HL-60 (cell line): ENCODE measurements around the gene STARD7.

Source experiments
- GABPA ChIP-seq: IDR thresholded peaks from 2 replicates; pipeline ENCODE4 v1.6.1; 2012; ENCODE audit warnings: low read depth
- POLR2AphosphoS5 ChIP-seq: IDR thresholded peaks from 2 replicates; pipeline ENCODE4 v1.6.1; 2012; ENCODE audit warnings: low read depth
- TF ChIP-seq, protein P1 (sequence below): IDR thresholded peaks from one replicate; pipeline ENCODE4 v1.5.1; 2011; ENCODE audit warnings: low read length, control low read depth, inconsistent platforms; ENCODE audit not compliant: insufficient read depth
- TF ChIP-seq, protein P2 (sequence below): IDR thresholded peaks from 2 replicates; pipeline ENCODE4 v1.6.1; 2012; ENCODE audit warnings: low read depth; ENCODE audit not compliant: insufficient replicate concordance

DNA sequence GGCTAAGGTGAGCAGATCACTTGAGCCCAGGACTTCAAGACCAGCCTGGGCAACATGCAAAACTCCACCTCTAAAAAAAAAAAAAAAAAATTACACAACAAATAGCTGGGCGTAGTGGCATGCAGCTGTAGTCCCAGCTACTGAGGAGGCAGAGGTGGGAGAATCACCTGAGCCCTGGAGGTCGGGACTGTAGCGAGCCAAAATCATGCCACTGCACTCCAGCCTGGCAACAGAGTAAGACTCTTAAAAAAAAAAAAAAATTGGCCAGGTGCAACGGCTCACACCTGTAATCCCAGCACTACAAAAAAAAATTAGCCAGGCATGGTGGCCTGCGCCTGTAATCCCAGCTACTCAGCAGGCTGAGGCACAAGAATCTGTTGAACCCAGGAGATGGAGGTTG lies 7.3 kb downstream of the STARD7 start:
- TF ChIP-seq, protein P1, sequence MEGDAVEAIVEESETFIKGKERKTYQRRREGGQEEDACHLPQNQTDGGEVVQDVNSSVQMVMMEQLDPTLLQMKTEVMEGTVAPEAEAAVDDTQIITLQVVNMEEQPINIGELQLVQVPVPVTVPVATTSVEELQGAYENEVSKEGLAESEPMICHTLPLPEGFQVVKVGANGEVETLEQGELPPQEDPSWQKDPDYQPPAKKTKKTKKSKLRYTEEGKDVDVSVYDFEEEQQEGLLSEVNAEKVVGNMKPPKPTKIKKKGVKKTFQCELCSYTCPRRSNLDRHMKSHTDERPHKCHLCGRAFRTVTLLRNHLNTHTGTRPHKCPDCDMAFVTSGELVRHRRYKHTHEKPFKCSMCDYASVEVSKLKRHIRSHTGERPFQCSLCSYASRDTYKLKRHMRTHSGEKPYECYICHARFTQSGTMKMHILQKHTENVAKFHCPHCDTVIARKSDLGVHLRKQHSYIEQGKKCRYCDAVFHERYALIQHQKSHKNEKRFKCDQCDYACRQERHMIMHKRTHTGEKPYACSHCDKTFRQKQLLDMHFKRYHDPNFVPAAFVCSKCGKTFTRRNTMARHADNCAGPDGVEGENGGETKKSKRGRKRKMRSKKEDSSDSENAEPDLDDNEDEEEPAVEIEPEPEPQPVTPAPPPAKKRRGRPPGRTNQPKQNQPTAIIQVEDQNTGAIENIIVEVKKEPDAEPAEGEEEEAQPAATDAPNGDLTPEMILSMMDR = no peak
- TF ChIP-seq POLR2AphosphoS5 (no peak), GABPA (no peak)
- TF ChIP-seq, protein P2, sequence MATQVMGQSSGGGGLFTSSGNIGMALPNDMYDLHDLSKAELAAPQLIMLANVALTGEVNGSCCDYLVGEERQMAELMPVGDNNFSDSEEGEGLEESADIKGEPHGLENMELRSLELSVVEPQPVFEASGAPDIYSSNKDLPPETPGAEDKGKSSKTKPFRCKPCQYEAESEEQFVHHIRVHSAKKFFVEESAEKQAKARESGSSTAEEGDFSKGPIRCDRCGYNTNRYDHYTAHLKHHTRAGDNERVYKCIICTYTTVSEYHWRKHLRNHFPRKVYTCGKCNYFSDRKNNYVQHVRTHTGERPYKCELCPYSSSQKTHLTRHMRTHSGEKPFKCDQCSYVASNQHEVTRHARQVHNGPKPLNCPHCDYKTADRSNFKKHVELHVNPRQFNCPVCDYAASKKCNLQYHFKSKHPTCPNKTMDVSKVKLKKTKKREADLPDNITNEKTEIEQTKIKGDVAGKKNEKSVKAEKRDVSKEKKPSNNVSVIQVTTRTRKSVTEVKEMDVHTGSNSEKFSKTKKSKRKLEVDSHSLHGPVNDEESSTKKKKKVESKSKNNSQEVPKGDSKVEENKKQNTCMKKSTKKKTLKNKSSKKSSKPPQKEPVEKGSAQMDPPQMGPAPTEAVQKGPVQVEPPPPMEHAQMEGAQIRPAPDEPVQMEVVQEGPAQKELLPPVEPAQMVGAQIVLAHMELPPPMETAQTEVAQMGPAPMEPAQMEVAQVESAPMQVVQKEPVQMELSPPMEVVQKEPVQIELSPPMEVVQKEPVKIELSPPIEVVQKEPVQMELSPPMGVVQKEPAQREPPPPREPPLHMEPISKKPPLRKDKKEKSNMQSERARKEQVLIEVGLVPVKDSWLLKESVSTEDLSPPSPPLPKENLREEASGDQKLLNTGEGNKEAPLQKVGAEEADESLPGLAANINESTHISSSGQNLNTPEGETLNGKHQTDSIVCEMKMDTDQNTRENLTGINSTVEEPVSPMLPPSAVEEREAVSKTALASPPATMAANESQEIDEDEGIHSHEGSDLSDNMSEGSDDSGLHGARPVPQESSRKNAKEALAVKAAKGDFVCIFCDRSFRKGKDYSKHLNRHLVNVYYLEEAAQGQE = no peak
